GM12878 (cell line): ENCODE measurements around the gene FAM193B. TPM values are rescaled to one million over a fixed set of nuclear protein-coding genes. Genes with fewer than 3 reads are reported as not detected.

Experiments used
- ATAC-seq: fragments of 200-7000 bp; cut with Tn5 transposase; 3 replicates; pipeline ENCODE4 v1.9.1; 2020; ENCODE audit warnings: mild to moderate bottlenecking, moderate library complexity
- BruUV-seq: library from RNA; stranded (reverse); fragments of 400-500 nt; replicated peaks from 2 replicates; lab custom pipeline; 2021; lab: Mats Ljungman, UMichigan
- CTCF ChIA-PET: fragments of 300-600 bp; sonication (Branson Sonifier 250); formaldehyde crosslinking; extraction: SDS; loops from one replicate; lab custom pipeline; 2021; ENCODE audit warnings: inconsistent platforms; lab: Yijun Ruan, JAX
- POLR2A ChIA-PET: fragments of 350-600 bp; formaldehyde crosslinking; extraction: SDS; loops from one replicate; lab custom pipeline; 2021; ENCODE audit warnings: inconsistent platforms; lab: Charles Lee
- RAD21 ChIA-PET: fragments of 300-600 bp; sonication (Branson Sonifier 250); formaldehyde crosslinking; loops from one replicate; lab custom pipeline; 2023; ENCODE audit warnings: antibody characterized with exemption; ENCODE audit not compliant: unreplicated experiment; lab: Charles Lee
- SMC1A ChIA-PET: fragments of 300-600 bp; sonication (Branson Sonifier 250); formaldehyde crosslinking; loops from one replicate; lab custom pipeline; 2023; ENCODE audit not compliant: unreplicated experiment, uncharacterized antibody; lab: Charles Lee
- DNase-seq: peaks from one replicate; pipeline ENCODE4 v3.0.0-alpha.2; 2011; ENCODE audit warnings: low read depth, low spot score
- FAIRE-seq: peaks from 3 replicates; lab custom pipeline; 2011; peaks lifted over from hg19 to GRCh38; lab: Jason Lieb, UNC
- H2AFZ ChIP-seq: 2 replicates; pipeline ENCODE4 v1.6.0; 2011; ENCODE audit warnings: low read depth, low read length, control low read depth; ENCODE audit not compliant: control insufficient read depth
- H3K27ac ChIP-seq: 2 replicates; pipeline ENCODE4 v1.5.1; 2011; ENCODE audit warnings: control low read depth; ENCODE audit not compliant: control insufficient read depth, insufficient read depth
- H3K27me3 ChIP-seq, 2 experiments: replicated peaks in 1 of 2; 2 replicates each; pipeline versions ENCODE4 v1.6.0 to v1.6.1; 2011; ENCODE audit warnings: low read length in 1 of 2; ENCODE audit not compliant: control insufficient read depth in 2 of 2, insufficient read depth in 2 of 2
- H3K36me3 ChIP-seq, 2 experiments: 2 replicates each; pipeline ENCODE4 v1.5.1; 2011; ENCODE audit warnings: low read length in 1 of 2; ENCODE audit not compliant: control insufficient read depth in 2 of 2, insufficient read depth in 2 of 2
- H3K4me1 ChIP-seq: 2 replicates; pipeline ENCODE4 v1.6.1; 2011; ENCODE audit warnings: mild to moderate bottlenecking, low read length, moderate library complexity, mixed read lengths; ENCODE audit not compliant: control insufficient read depth, insufficient read depth
- H3K4me2 ChIP-seq: 2 replicates; pipeline ENCODE4 v1.6.0; 2011; ENCODE audit warnings: control low read depth; ENCODE audit not compliant: control insufficient read depth, insufficient read depth
- H3K4me3 ChIP-seq: fragments of 200-600 bp; sonication (generic); 2 replicates; pipeline ENCODE4 v1.5.1; 2016
- H3K79me2 ChIP-seq: 2 replicates; pipeline ENCODE4 v1.6.0; 2011; ENCODE audit warnings: low read length; ENCODE audit not compliant: control insufficient read depth, insufficient read depth
- H3K9ac ChIP-seq: 2 replicates; pipeline ENCODE4 v1.8.0; 2011; ENCODE audit warnings: low read length, control low read depth, mixed read lengths; ENCODE audit not compliant: control insufficient read depth, insufficient read depth
- H3K9me3 ChIP-seq: replicated peaks from 3 replicates; pipeline ENCODE4 v1.5.1; 2011; ENCODE audit warnings: mild to moderate bottlenecking, low read length; ENCODE audit not compliant: control insufficient read depth, insufficient read depth
- H4K20me1 ChIP-seq: 2 replicates; pipeline ENCODE4 v1.6.0; 2011; ENCODE audit not compliant: control insufficient read depth, insufficient read depth
- BCLAF1 ChIP-seq: fragments of 450-650 bp; IDR thresholded peaks from 2 replicates; pipeline ENCODE4 v1.6.1; 2017; ENCODE audit warnings: antibody characterized with exemption, mild to moderate bottlenecking, moderate library complexity
- EGR1 ChIP-seq, 2 experiments: IDR thresholded peaks; 1 replicate in 1 of 2; 2 replicates in 1 of 2; pipeline ENCODE4 v1.6.1; 2011 to 2012; ENCODE audit warnings: low read depth in 2 of 2, low read length in 2 of 2, borderline replicate concordance in 1 of 2, mild to moderate bottlenecking in 1 of 2, moderate library complexity in 1 of 2
- GATAD2B ChIP-seq: fragments of 450-650 bp; conservative IDR thresholded peaks from 2 replicates; pipeline ENCODE4 v1.6.1; 2017; ENCODE audit warnings: low read depth, mild to moderate bottlenecking, moderate library complexity
- MEF2A ChIP-seq: IDR thresholded peaks from 2 replicates; pipeline ENCODE4 v1.6.1; 2011; ENCODE audit warnings: low read depth, mild to moderate bottlenecking, low read length, moderate library complexity; ENCODE audit not compliant: insufficient read depth
- NR2C1 ChIP-seq: fragments of 450-650 bp; IDR thresholded peaks from 2 replicates; pipeline ENCODE4 v1.6.1; 2017; ENCODE audit warnings: antibody characterized with exemption, mild to moderate bottlenecking, moderate library complexity
- POLR2A ChIP-seq: IDR thresholded peaks from 2 replicates; pipeline ENCODE4 v1.6.1; 2011; ENCODE audit warnings: low read depth, mild to moderate bottlenecking, low read length
- RBBP5 ChIP-seq: fragments of 200-600 bp; sonication (generic); conservative IDR thresholded peaks from 2 replicates; pipeline ENCODE4 v1.6.1; 2016
- YY1 ChIP-seq: IDR thresholded peaks from 2 replicates; pipeline ENCODE4 v1.6.1; 2011; ENCODE audit warnings: low read depth, mild to moderate bottlenecking, low read length
- WGBS: methylation state at CpG from one replicate; pipeline ENCODE4 v1.1.6; 2016; ENCODE audit warnings: low lambda C conversion rate; ENCODE audit not compliant: insufficient replicate concordance, insufficient coverage; ENCODE audit errors: missing lambda C conversion rate; 5-methylcytosine and 5-hydroxymethylcytosine counted together
- in situ Hi-C: fragments of 300-500 bp; cut with MboI; formaldehyde crosslinking; loops from 9 replicates; pipeline ENCODE4 v1.14.3; 2018; ENCODE audit warnings: mixed read lengths
- intact Hi-C: fragments of 100-400 bp; cut with micrococcal nuclease; formaldehyde crosslinking; loops from one replicate; pipeline ENCODE4 v1.14.2; 2022; ENCODE audit not compliant: unreplicated experiment
- polyA plus RNA-seq, 11 experiments: library from polyadenylated mRNA; depleted of rRNA in 4 of 11; unstranded in 6 of 11; stranded (reverse) in 5 of 11; fragments of >200 nt; fragmentation: Nextera tagmentation in 4 of 11; fragmentation: Illumina TruSeq in 1 of 11; extraction: Ambion mirVana in 4 of 11; extraction: Trizol in 1 of 11; gene quantifications; 1 replicate in 1 of 11; 2 replicates in 10 of 11; pipeline versions ENCODE4 v1.2.1 to v1.2.3, GENCODE V29; 2011 to 2016; ENCODE audit warnings: inconsistent platforms in 2 of 11, missing spikeins in 2 of 11, low read depth in 1 of 11
- total RNA-seq, 4 experiments: library from RNA; depleted of rRNA in 3 of 4; stranded (reverse); fragments of >200 nt in 3 of 4; fragmentation: Illumina TruSeq in 1 of 4; extraction: Trizol in 1 of 4; gene quantifications; 2 replicates each; pipeline versions ENCODE4 v1.2.1 to v1.2.3, GENCODE V29; 2013 to 2021

The FAM193B gene
- total and polyA plus RNA-seq, 10 of the 15 experiments (the other 5 are each of a cell fraction or from before 2014, with no cell fraction given), result 3.3 to 47.0 (median 25.1) TPM

GRCh38 chr5:177473443-177474001 is 80.8 kb downstream of the FAM193B start, which contains the start of gene DBN1:
Gene DBN1, minus strand, starts transcription at chr5:177473634. Its CDS starts 113 bp downstream, at chr5:177473521.
- ATAC-seq (peak; percentile 71), DNase-seq (no peak), FAIRE-seq (no peak)
- H3K4me1 ChIP-seq, result peaks cover 12% of the 10 kb centered on the region
- in situ Hi-C loops (no loop called here), intact Hi-C loops (no loop called here)
- no peaks in the 10 kb centered on the region for H4K20me1 ChIP-seq
- peak within 1 kb of the TSS; percentile 89 for H3K4me2 ChIP-seq
- WGBS, result 0% methylated on average over 2 of the region's 69 CpGs
- H3K27ac ChIP-seq, result peak within 1 kb of the TSS; percentile 2; the same call in 1 of the 2 replicates
- peaks cover 4% of the 10 kb centered on the region; the same call in 1 of the 2 replicates for H3K79me2 ChIP-seq
- peak within 1 kb of the TSS; percentile 46 for H3K4me3 ChIP-seq
- no peaks in the 10 kb centered on the region for H3K36me3 ChIP-seq
- SMC1A ChIA-PET, result no interaction called here
- no TSS peak for BruUV-seq
- CTCF ChIA-PET, result interaction anchor here (0.9 to 2.4 kb wide), 4 partner anchors 18 to 71 kb away, joined by 3 to 13 read pairs (median 3); no protein-coding TSS in a partner anchor
- TF ChIP-seq GATAD2B (no peak), MEF2A (no peak), EGR1 (IDR thresholded peaks at IDR 0.05; ENCODE audit: borderline replicate concordance in 1 of 2, low read depth in 2 of 2, low read length in 2 of 2) (peak in 1 of 2 experiments; percentile 64; a peak in 1 of 3 replicates), NR2C1 (no peak), BCLAF1 (no peak), YY1 (0 out of 2 replicates have a peak, but pooled peaks have one; percentile 9), RBBP5 (no peak), POLR2A (peak; percentile 60; the same call in 1 of the 2 replicates)
- no peaks in the 10 kb centered on the region for H3K9me3 ChIP-seq
- POLR2A ChIA-PET, result interaction anchor here (1.0 to 1.4 kb wide), 2 partner anchors 19 to 36 kb away, joined by 3 to 6 read pairs; partner anchors contain the start of gene DOK3
- peak within 1 kb of the TSS; percentile 61 for H3K9ac ChIP-seq
- no peaks in the 10 kb centered on the region for H3K27me3 ChIP-seq
- RAD21 ChIA-PET, result interaction anchor here (0.7 to 2.0 kb wide), 5 partner anchors 16 to 28 kb away, joined by 4 to 7 read pairs (median 5); partner anchors contain the start of gene PDLIM7
- H2AFZ ChIP-seq, result peak within 1 kb of the TSS; percentile 56
